GM23248 (cell line): ENCODE measurements around the gene CNGA2. TPM values are rescaled to one million over a fixed set of nuclear protein-coding genes. Genes with fewer than 3 reads are reported as not detected.

Experiments
- DNase-seq: peaks from one replicate; pipeline ENCODE4 v3.0.0-alpha.2; 2015
- H2AFZ ChIP-seq: fragments of 200-600 bp; sonication (generic); 2 replicates; pipeline ENCODE4 v1.6.1; 2016; ENCODE audit warnings: antibody characterized with exemption
- H3F3A ChIP-seq: fragments of 200-600 bp; sonication (generic); 2 replicates; pipeline ENCODE4 v1.6.1; 2016; ENCODE audit warnings: mild to moderate bottlenecking, antibody characterized with exemption, mixed run types; ENCODE audit not compliant: insufficient read depth
- H3K27ac ChIP-seq: fragments of 200-600 bp; sonication (generic); 2 replicates; pipeline ENCODE4 v1.5.1; 2016; ENCODE audit warnings: mild to moderate bottlenecking
- H3K27me3 ChIP-seq: fragments of 200-600 bp; sonication (generic); replicated peaks from 2 replicates; pipeline ENCODE4 v1.6.1; 2016; ENCODE audit warnings: mild to moderate bottlenecking; ENCODE audit not compliant: insufficient read depth
- H3K36me3 ChIP-seq: fragments of 200-600 bp; sonication (generic); 2 replicates; pipeline ENCODE4 v1.6.1; 2016; ENCODE audit warnings: low read depth, mild to moderate bottlenecking
- H3K4me1 ChIP-seq: fragments of 200-600 bp; sonication (generic); 2 replicates; pipeline ENCODE4 v1.6.1; 2016; ENCODE audit warnings: mild to moderate bottlenecking; ENCODE audit not compliant: insufficient read depth
- H3K4me2 ChIP-seq: fragments of 200-600 bp; sonication (generic); one replicate; pipeline ENCODE4 v1.6.1; 2016; ENCODE audit warnings: mild to moderate bottlenecking; ENCODE audit not compliant: unreplicated experiment
- H3K4me3 ChIP-seq: fragments of 200-600 bp; sonication (generic); 2 replicates; pipeline ENCODE4 v1.5.1; 2016; ENCODE audit warnings: mild to moderate bottlenecking
- H3K79me2 ChIP-seq: fragments of 200-600 bp; sonication (generic); 2 replicates; pipeline ENCODE4 v1.6.1; 2016; ENCODE audit warnings: mild to moderate bottlenecking; ENCODE audit not compliant: insufficient read depth
- H3K9ac ChIP-seq: fragments of 200-600 bp; sonication (generic); 2 replicates; pipeline ENCODE4 v1.6.1; 2016; ENCODE audit warnings: mild to moderate bottlenecking
- H3K9me2 ChIP-seq: fragments of 200-600 bp; sonication (generic); 2 replicates; pipeline ENCODE4 v1.6.1; 2016; ENCODE audit warnings: mixed run types, mild to moderate bottlenecking, moderate library complexity; ENCODE audit not compliant: insufficient read depth
- H3K9me3 ChIP-seq: fragments of 200-600 bp; sonication (generic); one replicate; pipeline ENCODE4 v1.6.1; 2017; ENCODE audit warnings: low read depth
- H4K20me1 ChIP-seq: fragments of 200-600 bp; sonication (generic); 2 replicates; pipeline ENCODE4 v1.6.0; 2016; ENCODE audit not compliant: insufficient read depth
- EZH2 ChIP-seq: fragments of 200-600 bp; sonication (generic); IDR thresholded peaks from 2 replicates; pipeline ENCODE4 v1.6.1; 2018; ENCODE audit warnings: antibody characterized with exemption, mild to moderate bottlenecking; ENCODE audit not compliant: insufficient read depth, poor library complexity, severe bottlenecking
- EZH2phosphoT487 ChIP-seq: fragments of 200-600 bp; sonication (generic); IDR thresholded peaks from 2 replicates; pipeline ENCODE4 v1.6.1; 2018; ENCODE audit warnings: antibody characterized with exemption, moderate library complexity, mild to moderate bottlenecking, low read depth; ENCODE audit not compliant: insufficient read depth
- WGBS, 2 experiments: methylation state at CpG; one replicate each; pipeline ENCODE4 v1.1.6; 2015 to 2017; ENCODE audit warnings: low lambda C conversion rate in 2 of 2, low coverage in 1 of 2; ENCODE audit errors: missing lambda C conversion rate in 2 of 2; 5-methylcytosine and 5-hydroxymethylcytosine counted together
- in situ Hi-C: fragments of 300-500 bp; cut with MboI; formaldehyde crosslinking; loops from 2 replicates; pipeline ENCODE4 v1.15.0; 2020
- polyA plus RNA-seq: library from polyadenylated mRNA; unstranded; fragments of >200 nt; fragmentation: Nextera tagmentation; extraction: Ambion mirVana; gene quantifications from 2 replicates; pipeline ENCODE4 v1.2.1, GENCODE V29; 2016
- total RNA-seq: library from RNA; depleted of rRNA; stranded (reverse); fragments of >200 nt; shearing (Covaris generic); gene quantifications from 2 replicates; pipeline ENCODE4 v1.2.3, GENCODE V29; 2014

The CNGA2 gene
- total and polyA plus RNA-seq, 2 experiments from 2014 or later, result not detected

- H2AFZ ChIP-seq, result no peak overlapping the region
- no peaks in the 10 kb centered on the region for H3K9me3 ChIP-seq
- TF ChIP-seq EZH2 (no peak), EZH2phosphoT487 (no peak)
- H3K27ac ChIP-seq, result peak overlapping the region; percentile 33; the same call in 1 of the 2 replicates
- WGBS, 2 experiments, result 8 to 9% methylated on average over 13 to 14 of the region's 22 CpGs
- in situ Hi-C loops, result loop anchor here (25.0 kb wide), 2 partner anchors 884 to 1059 kb away; partner anchors contain the start of gene GABRQ
- no peak overlapping the region for H3K9ac ChIP-seq
- no peaks in the 10 kb centered on the region for H3K27me3 ChIP-seq
- no peaks in the 10 kb centered on the region for H3K79me2 ChIP-seq
- no peak overlapping the region for H3K4me3 ChIP-seq
- DNase-seq, result peak; percentile 84
- peaks cover 12% of the 10 kb centered on the region for H3K4me1 ChIP-seq
- no peak overlapping the region for H3K4me2 ChIP-seq
- H3K9me2 ChIP-seq, result no peaks in the 10 kb centered on the region
- no peaks in the 10 kb centered on the region for H3K36me3 ChIP-seq
- H4K20me1 ChIP-seq, result no peaks in the 10 kb centered on the region
- H3F3A ChIP-seq, result no peaks in the 10 kb centered on the region
Measured at GRCh38 chrX:151753313-151754046, 18.9 kb downstream of the CNGA2 start.

GRCh38 chrX:151754047-151754429 is 19.5 kb downstream of the CNGA2 start:
- no peak for TF ChIP-seq EZH2
- no peak for TF ChIP-seq EZH2phosphoT487
- Histone ChIP-seq H3K79me2 (no peaks in the 10 kb centered on the region), H3K4me1 (peaks cover 12% of the 10 kb centered on the region), H3F3A (no peaks in the 10 kb centered on the region), H4K20me1 (no peaks in the 10 kb centered on the region), H3K4me2 (no peak overlapping the region), H3K36me3 (no peaks in the 10 kb centered on the region), H3K4me3 (no peak overlapping the region), H3K9me3 (no peaks in the 10 kb centered on the region), H3K27me3 (no peaks in the 10 kb centered on the region), H3K27ac (peak overlapping the region; percentile 33; the same call in 1 of the 2 replicates), H3K9ac (no peak overlapping the region), H2AFZ (no peak overlapping the region), H3K9me2 (no peaks in the 10 kb centered on the region)
- peak; percentile 88 for DNase-seq
- WGBS, 2 experiments, result 13 to 24% methylated on average over 6 of the region's 6 CpGs
- in situ Hi-C loops, result loop anchor here (25.0 kb wide), 2 partner anchors 883 to 1058 kb away; partner anchors contain the start of gene GABRQ

GRCh38 chrX:151754641-151755215 is 20.2 kb downstream of the CNGA2 start:
- no peak for DNase-seq
- H2AFZ ChIP-seq, result no peak overlapping the region
- H3K27ac ChIP-seq, result no peak overlapping the region
- no peaks in the 10 kb centered on the region for H3K27me3 ChIP-seq
- H3K36me3 ChIP-seq, result no peaks in the 10 kb centered on the region
- in situ Hi-C loops, result loop anchor here (25.0 kb wide), 2 partner anchors 883 to 1058 kb away; partner anchors contain the start of gene GABRQ
- no peaks in the 10 kb centered on the region for H3K9me2 ChIP-seq
- no peaks in the 10 kb centered on the region for H3K9me3 ChIP-seq
- TF ChIP-seq EZH2 (no peak), EZH2phosphoT487 (no peak)
- H3K4me3 ChIP-seq, result no peak overlapping the region
- H3K4me1 ChIP-seq, result peaks cover 12% of the 10 kb centered on the region
- no peak overlapping the region for H3K9ac ChIP-seq
- no peaks in the 10 kb centered on the region for H3K79me2 ChIP-seq
- no peak overlapping the region for H3K4me2 ChIP-seq
- 90 to 93% methylated on average over 11 of the region's 11 CpGs for WGBS, 2 experiments
- no peaks in the 10 kb centered on the region for H3F3A ChIP-seq
- H4K20me1 ChIP-seq, result no peaks in the 10 kb centered on the region

GRCh38 chrX:151759041-151759708 is 24.6 kb downstream of the CNGA2 start:
- TF ChIP-seq EZH2phosphoT487, result no peak
- no peak for TF ChIP-seq EZH2
- Histone ChIP-seq H3K9ac (no peak overlapping the region), H3K79me2 (no peaks in the 10 kb centered on the region), H2AFZ (no peak overlapping the region), H3K4me2 (no peak overlapping the region), H3K4me1 (peaks cover 6% of the 10 kb centered on the region), H3K27ac (no peak overlapping the region), H3K9me2 (no peaks in the 10 kb centered on the region), H4K20me1 (no peaks in the 10 kb centered on the region), H3K27me3 (no peaks in the 10 kb centered on the region), H3F3A (no peaks in the 10 kb centered on the region), H3K4me3 (no peak overlapping the region), H3K36me3 (no peaks in the 10 kb centered on the region), H3K9me3 (no peaks in the 10 kb centered on the region)
- no peak for DNase-seq
- in situ Hi-C loops, result loop anchor here (25.0 kb wide), 2 partner anchors 878 to 1053 kb away; partner anchors contain the start of gene GABRQ
- WGBS, 2 experiments, result 73 to 77% methylated on average over 9 to 11 of the region's 11 CpGs
